GM12878 (cell line): Measurements from ENCODE around the gene TLE3. TPM values are rescaled to one million over a fixed set of nuclear protein-coding genes. Genes with fewer than 3 reads are reported as not detected.

Experiments
- ATAC-seq: fragments of 200-7000 bp; cut with Tn5 transposase; 3 replicates; pipeline ENCODE4 v1.9.1; 2020; ENCODE audit warnings: mild to moderate bottlenecking, moderate library complexity
- BruUV-seq: library from RNA; stranded (reverse); fragments of 400-500 nt; replicated peaks from 2 replicates; lab custom pipeline; 2021; lab: Mats Ljungman, UMichigan
- CTCF ChIA-PET: fragments of 300-600 bp; sonication (Branson Sonifier 250); formaldehyde crosslinking; extraction: SDS; loops from one replicate; lab custom pipeline; 2021; ENCODE audit warnings: inconsistent platforms; lab: Yijun Ruan, JAX
- POLR2A ChIA-PET: fragments of 350-600 bp; formaldehyde crosslinking; extraction: SDS; loops from one replicate; lab custom pipeline; 2021; ENCODE audit warnings: inconsistent platforms; lab: Charles Lee
- RAD21 ChIA-PET: fragments of 300-600 bp; sonication (Branson Sonifier 250); formaldehyde crosslinking; loops from one replicate; lab custom pipeline; 2023; ENCODE audit warnings: antibody characterized with exemption; ENCODE audit not compliant: unreplicated experiment; lab: Charles Lee
- SMC1A ChIA-PET: fragments of 300-600 bp; sonication (Branson Sonifier 250); formaldehyde crosslinking; loops from one replicate; lab custom pipeline; 2023; ENCODE audit not compliant: unreplicated experiment, uncharacterized antibody; lab: Charles Lee
- DNase-seq: peaks from one replicate; pipeline ENCODE4 v3.0.0-alpha.2; 2011; ENCODE audit warnings: low read depth, low spot score
- FAIRE-seq: peaks from 3 replicates; lab custom pipeline; 2011; peaks lifted over from hg19 to GRCh38; lab: Jason Lieb, UNC
- H2AFZ ChIP-seq: 2 replicates; pipeline ENCODE4 v1.6.0; 2011; ENCODE audit warnings: low read depth, low read length, control low read depth; ENCODE audit not compliant: control insufficient read depth
- H3K27ac ChIP-seq: 2 replicates; pipeline ENCODE4 v1.5.1; 2011; ENCODE audit warnings: control low read depth; ENCODE audit not compliant: control insufficient read depth, insufficient read depth
- H3K27me3 ChIP-seq, 2 experiments: replicated peaks in 1 of 2; 2 replicates each; pipeline versions ENCODE4 v1.6.0 to v1.6.1; 2011; ENCODE audit warnings: low read length in 1 of 2; ENCODE audit not compliant: control insufficient read depth in 2 of 2, insufficient read depth in 2 of 2
- H3K36me3 ChIP-seq, 2 experiments: 2 replicates each; pipeline ENCODE4 v1.5.1; 2011; ENCODE audit warnings: low read length in 1 of 2; ENCODE audit not compliant: control insufficient read depth in 2 of 2, insufficient read depth in 2 of 2
- H3K4me1 ChIP-seq: 2 replicates; pipeline ENCODE4 v1.6.1; 2011; ENCODE audit warnings: mild to moderate bottlenecking, low read length, moderate library complexity, mixed read lengths; ENCODE audit not compliant: control insufficient read depth, insufficient read depth
- H3K4me2 ChIP-seq: 2 replicates; pipeline ENCODE4 v1.6.0; 2011; ENCODE audit warnings: control low read depth; ENCODE audit not compliant: control insufficient read depth, insufficient read depth
- H3K4me3 ChIP-seq: fragments of 200-600 bp; sonication (generic); 2 replicates; pipeline ENCODE4 v1.5.1; 2016
- H3K79me2 ChIP-seq: 2 replicates; pipeline ENCODE4 v1.6.0; 2011; ENCODE audit warnings: low read length; ENCODE audit not compliant: control insufficient read depth, insufficient read depth
- H3K9ac ChIP-seq: 2 replicates; pipeline ENCODE4 v1.8.0; 2011; ENCODE audit warnings: low read length, control low read depth, mixed read lengths; ENCODE audit not compliant: control insufficient read depth, insufficient read depth
- H3K9me3 ChIP-seq: replicated peaks from 3 replicates; pipeline ENCODE4 v1.5.1; 2011; ENCODE audit warnings: mild to moderate bottlenecking, low read length; ENCODE audit not compliant: control insufficient read depth, insufficient read depth
- H4K20me1 ChIP-seq: 2 replicates; pipeline ENCODE4 v1.6.0; 2011; ENCODE audit not compliant: control insufficient read depth, insufficient read depth
- ASH2L ChIP-seq: fragments of 300-600, 200-600 bp; sonication (generic); IDR thresholded peaks from 2 replicates; pipeline ENCODE4 v1.6.1; 2017; ENCODE audit warnings: low read depth, mild to moderate bottlenecking, borderline replicate concordance
- JUND ChIP-seq: IDR thresholded peaks from 2 replicates; pipeline ENCODE4 v1.6.1; 2012; ENCODE audit warnings: low read depth, mild to moderate bottlenecking, low read length, improper control_type of control experiment, moderate library complexity
- KDM1A ChIP-seq: fragments of 200-600 bp; sonication (generic); IDR thresholded peaks from 2 replicates; pipeline ENCODE4 v1.6.1; 2016; ENCODE audit warnings: borderline replicate concordance
- POLR2A ChIP-seq: IDR thresholded peaks from 2 replicates; pipeline ENCODE4 v1.6.1; 2011; ENCODE audit warnings: low read depth, mild to moderate bottlenecking, low read length
- RUNX3 ChIP-seq: IDR thresholded peaks from 2 replicates; pipeline ENCODE4 v1.6.1; 2012; ENCODE audit warnings: low read length, inconsistent platforms
- SRF ChIP-seq, 2 experiments: IDR thresholded peaks; 2 replicates each; pipeline ENCODE4 v1.6.1; 2011; ENCODE audit warnings: low read depth in 2 of 2, low read length in 2 of 2, mild to moderate bottlenecking in 1 of 2, moderate library complexity in 1 of 2
- TCF12 ChIP-seq: IDR thresholded peaks from 2 replicates; pipeline ENCODE4 v1.6.1; 2011; ENCODE audit warnings: low read depth, mild to moderate bottlenecking, low read length
- WGBS: methylation state at CpG from one replicate; pipeline ENCODE4 v1.1.6; 2016; ENCODE audit warnings: low lambda C conversion rate; ENCODE audit not compliant: insufficient replicate concordance, insufficient coverage; ENCODE audit errors: missing lambda C conversion rate; 5-methylcytosine and 5-hydroxymethylcytosine counted together
- in situ Hi-C: fragments of 300-500 bp; cut with MboI; formaldehyde crosslinking; loops from 9 replicates; pipeline ENCODE4 v1.14.3; 2018; ENCODE audit warnings: mixed read lengths
- intact Hi-C: fragments of 100-400 bp; cut with micrococcal nuclease; formaldehyde crosslinking; loops from one replicate; pipeline ENCODE4 v1.14.2; 2022; ENCODE audit not compliant: unreplicated experiment
- polyA plus RNA-seq, 11 experiments: library from polyadenylated mRNA; depleted of rRNA in 4 of 11; unstranded in 6 of 11; stranded (reverse) in 5 of 11; fragments of >200 nt; fragmentation: Nextera tagmentation in 4 of 11; fragmentation: Illumina TruSeq in 1 of 11; extraction: Ambion mirVana in 4 of 11; extraction: Trizol in 1 of 11; gene quantifications; 1 replicate in 1 of 11; 2 replicates in 10 of 11; pipeline versions ENCODE4 v1.2.1 to v1.2.3, GENCODE V29; 2011 to 2016; ENCODE audit warnings: inconsistent platforms in 2 of 11, missing spikeins in 2 of 11, low read depth in 1 of 11
- total RNA-seq, 4 experiments: library from RNA; depleted of rRNA in 3 of 4; stranded (reverse); fragments of >200 nt in 3 of 4; fragmentation: Illumina TruSeq in 1 of 4; extraction: Trizol in 1 of 4; gene quantifications; 2 replicates each; pipeline versions ENCODE4 v1.2.1 to v1.2.3, GENCODE V29; 2013 to 2021
- TF ChIP-seq, protein P1 (sequence below): IDR thresholded peaks from 2 replicates; pipeline ENCODE4 v1.6.1; 2012; ENCODE audit warnings: low read length, inconsistent platforms

The TLE3 gene
- total and polyA plus RNA-seq, 10 of the 15 experiments (the other 5 are each of a cell fraction or from before 2014, with no cell fraction given) = 1.2 to 65.5 (median 9.7) TPM

DNA sequence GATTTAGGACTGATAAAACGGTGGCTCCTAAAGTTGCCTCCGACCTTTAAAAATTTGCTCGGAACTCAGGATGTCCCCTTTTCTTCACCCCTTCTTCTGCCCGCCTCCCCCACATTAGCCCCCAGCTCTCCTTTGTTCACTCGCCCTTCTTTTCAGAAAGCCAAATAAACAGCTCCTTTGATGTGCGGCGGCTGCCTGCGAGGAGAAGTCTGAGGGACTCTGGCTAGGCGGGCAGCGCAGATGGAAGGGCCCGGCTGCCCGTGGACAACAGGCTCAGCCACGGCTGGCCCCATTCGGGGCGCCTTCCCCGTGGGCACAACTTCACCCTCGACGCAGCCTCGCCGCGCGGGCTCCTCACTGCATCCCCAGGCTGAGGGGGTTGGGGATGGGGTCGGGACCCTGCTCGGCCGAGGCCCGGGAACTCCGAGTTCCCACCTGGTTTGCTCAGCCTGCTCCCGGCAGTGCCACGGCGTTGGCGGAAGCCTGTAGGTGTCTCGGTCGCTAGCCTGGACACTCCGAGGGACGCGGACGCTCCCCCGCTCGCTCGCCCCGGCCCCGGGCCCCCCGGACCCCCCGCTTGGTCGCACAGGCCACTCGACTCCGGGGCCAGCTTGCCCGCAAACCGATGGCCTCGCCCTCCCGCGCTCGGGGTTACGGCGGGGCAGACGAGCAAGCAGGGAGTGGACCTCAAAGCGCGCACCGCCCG is 897 bp upstream of the TLE3 start:
- intact Hi-C loops (loop anchor here (2.0 to 5.0 kb wide), 8 partner anchors 44 to 621 kb away; no protein-coding TSS in a partner anchor), in situ Hi-C loops (no loop called here)
- Histone ChIP-seq H3K79me2 (peaks cover 36% of the 10 kb centered on the region), H3K9me3 (no peaks in the 10 kb centered on the region), H3K27me3 (peaks cover 3 to 9% of the 10 kb centered on the region in 2 experiments; a peak in 3 of 4 replicates), H2AFZ (peak overlapping the region; percentile 54), H3K4me3 (peak overlapping the region; percentile 69), H3K36me3 (no peaks in the 10 kb centered on the region), H3K9ac (peak overlapping the region; percentile 75), H3K4me1 (peaks cover 27% of the 10 kb centered on the region), H3K27ac (peak overlapping the region; percentile 74), H3K4me2 (peak overlapping the region; percentile 81), H4K20me1 (no peaks in the 10 kb centered on the region)
- DNase-seq (no peak), ATAC-seq (peak; percentile 1), FAIRE-seq (no peak)
- WGBS = under 1% methylated on average over 44 of the region's 60 CpGs
- TF ChIP-seq, protein P1, sequence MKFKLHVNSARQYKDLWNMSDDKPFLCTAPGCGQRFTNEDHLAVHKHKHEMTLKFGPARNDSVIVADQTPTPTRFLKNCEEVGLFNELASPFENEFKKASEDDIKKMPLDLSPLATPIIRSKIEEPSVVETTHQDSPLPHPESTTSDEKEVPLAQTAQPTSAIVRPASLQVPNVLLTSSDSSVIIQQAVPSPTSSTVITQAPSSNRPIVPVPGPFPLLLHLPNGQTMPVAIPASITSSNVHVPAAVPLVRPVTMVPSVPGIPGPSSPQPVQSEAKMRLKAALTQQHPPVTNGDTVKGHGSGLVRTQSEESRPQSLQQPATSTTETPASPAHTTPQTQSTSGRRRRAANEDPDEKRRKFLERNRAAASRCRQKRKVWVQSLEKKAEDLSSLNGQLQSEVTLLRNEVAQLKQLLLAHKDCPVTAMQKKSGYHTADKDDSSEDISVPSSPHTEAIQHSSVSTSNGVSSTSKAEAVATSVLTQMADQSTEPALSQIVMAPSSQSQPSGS = no peak
- TF ChIP-seq RUNX3 (no peak), KDM1A (no peak), POLR2A (peak; percentile 66), TCF12 (no peak), ASH2L (no peak), JUND (no peak), SRF (IDR thresholded peaks at IDR 0.05; ENCODE audit: low read depth in 2 of 2, low read length in 2 of 2) (no peak)
- RAD21 ChIA-PET = interaction anchor here (0.6 to 5.3 kb wide), 24 partner anchors 9 to 522 kb away, joined by 3 to 34 read pairs (median 4); no protein-coding TSS in a partner anchor
- BruUV-seq = no TSS peak
- POLR2A ChIA-PET = interaction anchor here (0.6 to 1.9 kb wide), 10 partner anchors 8 to 358 kb away, joined by 3 to 9 read pairs (median 3); no protein-coding TSS in a partner anchor
- CTCF ChIA-PET = interaction anchor here (0.6 to 4.2 kb wide), 19 partner anchors 13 to 635 kb away, joined by 3 to 23 read pairs (median 4); no protein-coding TSS in a partner anchor
- SMC1A ChIA-PET = interaction anchor here (0.6 to 4.6 kb wide), 12 partner anchors 14 to 522 kb away, joined by 3 to 12 read pairs (median 6); no protein-coding TSS in a partner anchor
